Hypothalamus (tissue), 51 donors: ENCODE results near the gene TOMM40L.
"Not testable (repeated sequence)": the region's sequence is repeated elsewhere in the genome, so short reads cannot be mapped to it uniquely, and the experiment has no call there.

Source experiments
- DNase-seq, 51 donors: peaks; one replicate each; lab custom pipeline; 2025; lab: John Stamatoyannopoulos, UW

TOMM40L gene

GRCh38 chr1:161218301-161219077, 7.4 kb upstream of the TOMM40L start:
- no peak for DNase-seq

GRCh38 chr1:161219078-161219892, 6.6 kb upstream of the TOMM40L start:
- no peak for DNase-seq

DNA sequence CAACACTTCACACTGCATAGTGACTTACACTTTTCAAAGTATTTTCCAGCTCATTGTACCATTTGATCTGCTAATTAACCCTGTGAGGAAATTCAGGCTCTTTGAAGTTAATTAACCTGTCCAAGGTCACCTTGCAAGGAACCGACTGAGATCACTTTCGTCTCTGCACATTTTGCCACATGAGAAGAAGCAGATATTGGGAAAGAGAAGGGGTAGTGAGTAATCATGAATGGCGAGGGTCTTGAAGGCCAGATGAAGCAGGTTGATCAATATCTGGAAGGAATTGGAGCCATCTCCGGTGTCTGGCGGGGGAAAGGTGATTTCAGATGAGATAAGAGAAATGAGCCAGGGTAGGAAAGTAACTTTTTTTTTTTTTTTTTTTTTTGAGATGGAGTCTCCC, 5.9 kb upstream of the TOMM40L start:
- no peak for DNase-seq

DNA sequence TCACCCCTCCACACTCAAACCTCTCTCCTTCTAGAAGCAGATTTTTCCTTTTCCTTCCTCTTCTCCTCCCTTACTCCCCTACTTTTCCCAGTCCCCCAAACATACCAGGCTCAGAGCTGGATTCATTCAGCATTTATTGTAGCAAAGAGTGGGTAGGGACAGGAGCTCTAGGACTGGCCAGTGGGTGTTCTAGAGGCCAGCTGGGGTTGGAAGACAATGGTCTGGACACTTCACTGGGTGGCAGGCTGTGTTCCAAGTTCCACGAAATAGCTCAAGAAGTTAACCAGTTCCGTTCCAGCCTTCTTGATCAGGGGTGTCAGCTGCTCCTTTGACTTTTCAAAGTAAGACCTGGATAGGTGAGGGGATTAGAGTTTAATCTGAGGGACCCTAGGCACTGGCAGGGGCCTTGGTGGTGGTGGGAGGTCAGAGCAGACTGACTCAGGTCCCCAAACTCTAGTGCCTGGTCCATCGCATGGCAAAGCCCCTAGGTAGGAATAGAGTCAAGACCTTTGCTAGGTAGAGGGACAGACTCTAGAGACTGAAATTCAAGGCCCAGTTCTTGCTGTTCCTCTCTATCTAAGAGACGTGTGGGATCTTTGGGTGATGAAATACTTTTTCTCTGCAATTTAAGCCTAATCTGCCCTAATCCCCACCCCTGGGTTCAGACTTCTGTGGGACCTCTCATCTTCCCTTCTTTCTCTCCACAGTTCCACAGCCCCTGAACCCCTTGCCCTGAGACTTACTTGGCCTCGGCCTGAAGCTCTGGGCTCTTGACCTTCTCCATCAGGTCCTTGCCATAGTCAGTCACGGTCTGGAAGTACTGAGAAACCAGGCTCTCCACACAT, 3.5 kb upstream of the TOMM40L start:
- DNase-seq: no peak

DNA sequence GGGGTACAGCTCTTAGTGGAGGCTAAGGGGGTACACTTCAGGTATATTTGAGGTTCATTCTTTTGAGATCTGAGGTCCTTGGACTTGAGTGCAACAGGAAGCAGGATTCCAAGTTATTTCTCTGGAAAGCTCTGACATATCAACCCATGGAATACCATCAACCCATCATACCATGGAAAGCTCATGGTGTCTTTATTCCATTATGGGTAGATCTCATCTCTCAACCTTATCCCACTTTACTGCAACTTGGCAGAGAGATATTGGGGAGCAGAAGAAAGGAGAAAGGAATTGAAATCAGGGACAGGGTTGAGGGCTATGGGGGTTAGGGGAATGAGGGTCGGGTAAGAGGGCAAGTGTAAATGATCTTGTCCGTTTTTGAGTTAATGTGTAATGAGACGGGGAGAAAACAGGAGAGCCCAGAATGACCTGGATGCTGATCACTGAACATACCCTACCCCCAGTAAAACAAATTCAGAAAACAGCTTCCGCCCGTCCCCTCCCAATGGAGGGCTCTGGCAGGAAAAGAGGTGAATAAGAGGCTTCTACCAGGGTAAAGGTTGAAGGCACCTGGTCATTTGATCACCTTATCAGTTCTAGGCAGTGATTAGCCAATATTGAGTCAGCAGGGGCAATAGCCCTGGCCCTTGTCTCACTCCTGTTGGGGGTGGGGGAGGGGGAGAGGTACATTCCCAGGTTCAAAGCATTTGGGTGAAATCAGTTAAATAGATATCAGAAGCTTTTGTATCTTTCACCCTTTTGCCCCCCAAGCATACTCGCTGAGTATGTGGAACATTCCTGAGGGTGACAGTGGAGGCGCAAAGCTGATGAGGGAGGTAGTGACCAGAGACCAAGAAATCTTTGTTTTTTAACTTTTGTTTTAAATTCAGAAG, 1.8 kb upstream of the TOMM40L start:
- DNase-seq: no peak

GRCh38 chr1:161224695-161225087, 1.2 kb upstream of the TOMM40L start:
- not testable (repeated sequence) for DNase-seq

DNA sequence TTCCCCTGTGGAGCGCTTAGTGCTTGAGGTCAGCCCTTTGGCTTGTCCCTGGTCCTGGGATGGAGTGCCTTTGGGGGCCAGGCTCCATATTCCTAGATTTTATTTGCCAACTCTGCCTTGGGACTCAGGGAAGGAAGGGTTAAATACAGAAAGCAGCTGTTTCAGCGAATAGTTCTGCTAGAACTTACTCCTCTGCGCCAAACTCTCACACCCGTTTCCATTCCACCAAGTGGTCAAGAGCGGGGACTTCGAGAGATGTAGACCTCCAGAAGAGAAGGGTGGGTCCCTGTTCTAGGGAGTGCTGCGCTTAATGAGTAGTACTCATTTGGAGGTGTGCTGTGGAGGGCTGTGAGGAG, 704 bp upstream of the TOMM40L start:
- DNase-seq: no peak

GRCh38 chr1:161226320-161226711, 456 bp downstream of the TOMM40L start:
- DNase-seq: peak in 2 of 51 donors; percentile 5 to 8

GRCh38 chr1:161226759-161227158, 899 bp downstream of the TOMM40L start:
- DNase-seq: peak in 2 of 51 donors; percentile 29 to 41

GRCh38 chr1:161227196-161227871, 1.5 kb downstream of the TOMM40L start:
- DNase-seq: peak; percentile 7 to 88 (median 63)

DNA sequence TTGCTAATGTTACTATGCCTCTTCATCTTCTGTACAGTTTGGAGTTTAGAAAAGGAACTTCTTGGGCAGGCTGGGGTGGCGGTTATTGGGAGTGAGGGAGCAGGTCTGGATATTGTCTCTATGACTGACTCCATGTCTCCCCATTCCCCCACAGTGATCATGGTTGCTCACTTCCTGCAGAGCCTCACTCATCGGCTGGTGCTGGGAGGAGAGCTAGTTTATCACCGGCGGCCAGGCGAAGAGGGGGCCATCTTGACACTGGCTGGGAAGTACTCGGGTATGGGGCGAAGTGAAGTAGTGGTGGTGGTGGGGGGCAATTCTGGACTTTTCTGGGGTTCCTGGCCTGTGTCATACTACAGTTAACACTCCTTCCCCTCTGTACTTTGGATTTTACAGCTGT, 2.2 kb downstream of the TOMM40L start:
- DNase-seq: no peak

- DNase-seq: no peak
Measured at GRCh38 chr1:161229896-161230295, 4.0 kb downstream of the TOMM40L start.

DNA sequence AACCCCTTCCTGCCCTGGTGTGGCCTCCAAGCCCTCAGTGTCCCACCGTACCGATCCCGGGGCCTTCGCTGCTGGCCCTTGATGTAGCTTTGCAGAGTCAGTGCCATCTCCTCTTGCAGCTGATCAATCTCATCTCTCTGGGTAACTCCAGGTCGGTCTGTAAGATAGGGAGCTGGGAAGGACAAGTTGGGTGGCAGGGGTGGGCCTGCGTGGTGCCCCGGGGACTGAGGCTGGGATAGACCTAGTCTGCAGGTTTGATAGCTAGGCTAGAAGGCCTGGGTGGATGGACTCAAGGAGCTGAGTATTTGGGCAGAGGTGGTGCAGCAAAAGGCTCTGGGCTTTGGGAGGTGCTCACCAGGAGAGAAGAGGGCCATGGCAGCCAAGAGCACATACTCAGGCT, 4.9 kb downstream of the TOMM40L start:
- DNase-seq: no peak

DNA sequence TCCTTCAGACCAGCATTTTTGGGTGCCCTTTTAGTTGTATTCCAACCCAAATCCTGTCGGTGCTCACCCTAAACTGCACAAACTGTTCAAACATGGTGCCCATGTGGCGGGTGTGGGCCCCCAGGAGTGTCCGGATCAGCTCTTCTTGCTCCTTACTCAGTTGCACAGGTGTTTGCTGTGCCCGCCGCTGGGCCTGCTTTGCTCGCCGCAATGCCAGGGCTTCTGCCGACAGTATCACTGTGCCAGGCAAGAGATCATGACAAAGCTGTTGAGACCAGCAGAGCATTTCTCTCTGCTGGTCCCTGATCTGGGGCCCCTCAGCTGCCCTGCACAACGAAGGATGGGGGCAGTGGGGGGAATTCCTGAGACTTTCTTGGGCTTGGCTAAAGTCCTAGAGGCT, 7.2 kb downstream of the TOMM40L start:
- DNase-seq: no peak

GRCh38 chr1:161235957-161236775, 10.3 kb downstream of the TOMM40L start:
- no peak for DNase-seq

GRCh38 chr1:161238039-161238473, 12.2 kb downstream of the TOMM40L start, which contains the start of gene NR1I3:
NR1I3 (minus strand) TSS chr1:161238203; CDS start chr1:161236565, 1,638 bp downstream.
- peak in 2 of 51 donors; percentile 14 to 23 for DNase-seq

- no peak for DNase-seq
Measured at GRCh38 chr1:161241682-161242081, 15.8 kb downstream of the TOMM40L start.

GRCh38 chr1:161242313-161242712, 16.5 kb downstream of the TOMM40L start:
- DNase-seq: no peak
